Measurements from ENCODE around the gene FOXN3. TPM values are rescaled to one million over a fixed set of nuclear protein-coding genes. Genes with fewer than 3 reads are reported as not detected.

FOXN3 gene
- total RNA-seq, 1 experiment from 2014 or later = 8.8 TPM

- TF ChIP-seq, protein P1, sequence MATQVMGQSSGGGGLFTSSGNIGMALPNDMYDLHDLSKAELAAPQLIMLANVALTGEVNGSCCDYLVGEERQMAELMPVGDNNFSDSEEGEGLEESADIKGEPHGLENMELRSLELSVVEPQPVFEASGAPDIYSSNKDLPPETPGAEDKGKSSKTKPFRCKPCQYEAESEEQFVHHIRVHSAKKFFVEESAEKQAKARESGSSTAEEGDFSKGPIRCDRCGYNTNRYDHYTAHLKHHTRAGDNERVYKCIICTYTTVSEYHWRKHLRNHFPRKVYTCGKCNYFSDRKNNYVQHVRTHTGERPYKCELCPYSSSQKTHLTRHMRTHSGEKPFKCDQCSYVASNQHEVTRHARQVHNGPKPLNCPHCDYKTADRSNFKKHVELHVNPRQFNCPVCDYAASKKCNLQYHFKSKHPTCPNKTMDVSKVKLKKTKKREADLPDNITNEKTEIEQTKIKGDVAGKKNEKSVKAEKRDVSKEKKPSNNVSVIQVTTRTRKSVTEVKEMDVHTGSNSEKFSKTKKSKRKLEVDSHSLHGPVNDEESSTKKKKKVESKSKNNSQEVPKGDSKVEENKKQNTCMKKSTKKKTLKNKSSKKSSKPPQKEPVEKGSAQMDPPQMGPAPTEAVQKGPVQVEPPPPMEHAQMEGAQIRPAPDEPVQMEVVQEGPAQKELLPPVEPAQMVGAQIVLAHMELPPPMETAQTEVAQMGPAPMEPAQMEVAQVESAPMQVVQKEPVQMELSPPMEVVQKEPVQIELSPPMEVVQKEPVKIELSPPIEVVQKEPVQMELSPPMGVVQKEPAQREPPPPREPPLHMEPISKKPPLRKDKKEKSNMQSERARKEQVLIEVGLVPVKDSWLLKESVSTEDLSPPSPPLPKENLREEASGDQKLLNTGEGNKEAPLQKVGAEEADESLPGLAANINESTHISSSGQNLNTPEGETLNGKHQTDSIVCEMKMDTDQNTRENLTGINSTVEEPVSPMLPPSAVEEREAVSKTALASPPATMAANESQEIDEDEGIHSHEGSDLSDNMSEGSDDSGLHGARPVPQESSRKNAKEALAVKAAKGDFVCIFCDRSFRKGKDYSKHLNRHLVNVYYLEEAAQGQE (IDR thresholded peaks at IDR 0.05; ENCODE audit: insufficient read depth in 1 of 2, low read depth in 2 of 2, low read length in 1 of 2) = no peak
- TF ChIP-seq TCF7L2 (IDR thresholded peaks at IDR 0.05; ENCODE audit: low read depth, low read length) = no peak
- TF ChIP-seq, protein P2, sequence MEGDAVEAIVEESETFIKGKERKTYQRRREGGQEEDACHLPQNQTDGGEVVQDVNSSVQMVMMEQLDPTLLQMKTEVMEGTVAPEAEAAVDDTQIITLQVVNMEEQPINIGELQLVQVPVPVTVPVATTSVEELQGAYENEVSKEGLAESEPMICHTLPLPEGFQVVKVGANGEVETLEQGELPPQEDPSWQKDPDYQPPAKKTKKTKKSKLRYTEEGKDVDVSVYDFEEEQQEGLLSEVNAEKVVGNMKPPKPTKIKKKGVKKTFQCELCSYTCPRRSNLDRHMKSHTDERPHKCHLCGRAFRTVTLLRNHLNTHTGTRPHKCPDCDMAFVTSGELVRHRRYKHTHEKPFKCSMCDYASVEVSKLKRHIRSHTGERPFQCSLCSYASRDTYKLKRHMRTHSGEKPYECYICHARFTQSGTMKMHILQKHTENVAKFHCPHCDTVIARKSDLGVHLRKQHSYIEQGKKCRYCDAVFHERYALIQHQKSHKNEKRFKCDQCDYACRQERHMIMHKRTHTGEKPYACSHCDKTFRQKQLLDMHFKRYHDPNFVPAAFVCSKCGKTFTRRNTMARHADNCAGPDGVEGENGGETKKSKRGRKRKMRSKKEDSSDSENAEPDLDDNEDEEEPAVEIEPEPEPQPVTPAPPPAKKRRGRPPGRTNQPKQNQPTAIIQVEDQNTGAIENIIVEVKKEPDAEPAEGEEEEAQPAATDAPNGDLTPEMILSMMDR (IDR thresholded peaks at IDR 0.05) = no peak
- TF ChIP-seq SIN3A (IDR thresholded peaks at IDR 0.05; ENCODE audit: borderline replicate concordance, insufficient read depth, low read depth, low read length) = no peak
- TF ChIP-seq POLR2AphosphoS5 (IDR thresholded peaks at IDR 0.05; ENCODE audit: low read depth, low read length) = no peak
- ATAC-seq (no peak), DNase-seq (ENCODE audit: low read depth, low spot score) (no peak)
- H3K4me1 ChIP-seq (ENCODE audit: control insufficient read depth, insufficient read depth, low read length) = no peaks in the 10 kb centered on the region
- no peaks in the 10 kb centered on the region for H3K36me3 ChIP-seq (ENCODE audit: control insufficient read depth, insufficient read depth, low read length)
- H3K27ac ChIP-seq (ENCODE audit: low read length) = no peak overlapping the region
- BruUV-seq (replicated peaks) = no TSS peak
- H3K27me3 ChIP-seq (ENCODE audit: control insufficient read depth, insufficient read depth, low read length) = no peaks in the 10 kb centered on the region
- ChIA-PET POLR2A (no interaction called here), CTCF (no interaction called here)
- in situ Hi-C loops (cut with HindIII; ENCODE audit: low pct_unique_long_range_greater_than_20kb, low sequenced_read_pairs) = no loop called here
- no peak overlapping the region for H3K4me3 ChIP-seq (ENCODE audit: low read depth in 2 of 2, low read length in 2 of 2)
- no peaks in the 10 kb centered on the region for H3K9me3 ChIP-seq (ENCODE audit: control insufficient read depth, insufficient read depth, low read depth, low read length)
- intact Hi-C loops (cut with micrococcal nuclease; ENCODE audit: unreplicated experiment) = no loop called here
Measured at GRCh38 chr14:89369656-89370055, 47.4 kb downstream of the FOXN3 start.

DNA sequence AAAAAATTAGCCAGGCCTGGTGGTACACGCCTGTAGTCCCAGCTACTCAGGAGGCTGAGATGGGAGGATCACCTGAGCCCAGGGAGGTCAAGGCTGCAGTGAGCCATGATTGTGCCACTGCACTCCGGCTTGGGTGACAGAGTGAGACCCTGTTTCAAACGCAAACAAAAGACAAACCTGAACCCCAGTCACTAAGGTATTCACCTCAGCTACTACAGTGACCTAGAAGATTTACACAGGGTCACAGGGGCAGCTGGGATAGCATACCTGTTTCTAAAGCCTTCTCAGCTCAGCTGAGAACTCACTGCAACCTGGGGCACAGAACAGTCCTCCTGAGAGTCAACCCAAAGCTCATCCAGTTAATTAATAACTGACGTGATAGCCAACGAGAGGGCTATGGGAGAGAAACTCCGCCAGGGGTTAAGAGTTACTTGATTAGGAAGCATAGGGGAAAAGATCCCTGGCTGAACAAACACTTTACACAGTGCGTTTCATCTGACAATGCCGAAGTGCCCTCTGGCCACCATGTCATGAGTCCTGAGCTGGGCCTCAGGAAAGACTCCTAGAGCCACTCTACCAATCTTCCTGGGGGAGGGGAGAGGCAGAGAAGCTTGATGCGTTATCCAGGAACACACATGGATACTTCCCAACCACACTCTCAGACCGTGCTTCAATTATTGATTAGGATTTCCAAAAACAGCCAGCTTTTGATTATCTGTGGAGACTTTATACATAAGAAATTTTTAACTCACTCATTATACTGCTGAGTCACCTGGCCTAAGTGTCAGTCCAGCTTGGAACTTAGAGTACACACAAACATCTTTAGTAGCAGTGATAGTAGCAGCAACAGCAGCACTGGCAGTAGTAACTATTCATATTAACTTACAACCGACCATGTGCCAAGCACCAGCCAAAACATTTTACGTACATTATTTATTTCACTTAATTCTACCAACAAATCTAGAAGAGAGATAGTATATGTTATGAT is 48.2 kb downstream of the FOXN3 start:
- no TSS peak for BruUV-seq (replicated peaks)
- H3K36me3 ChIP-seq (ENCODE audit: control insufficient read depth, insufficient read depth, low read length) = no peaks in the 10 kb centered on the region
- intact Hi-C loops (cut with micrococcal nuclease; ENCODE audit: unreplicated experiment) = no loop called here
- no peak for TF ChIP-seq SIN3A (IDR thresholded peaks at IDR 0.05; ENCODE audit: borderline replicate concordance, insufficient read depth, low read depth, low read length)
- TF ChIP-seq, protein P1 (IDR thresholded peaks at IDR 0.05; ENCODE audit: insufficient read depth in 1 of 2, low read depth in 2 of 2, low read length in 1 of 2) = no peak
- no peak for TF ChIP-seq TCF7L2 (IDR thresholded peaks at IDR 0.05; ENCODE audit: low read depth, low read length)
- H3K27ac ChIP-seq (ENCODE audit: low read length) = no peak overlapping the region
- DNase-seq (ENCODE audit: low read depth, low spot score) = no peak
- no peaks in the 10 kb centered on the region for H3K9me3 ChIP-seq (ENCODE audit: control insufficient read depth, insufficient read depth, low read depth, low read length)
- POLR2A ChIA-PET = no interaction called here
- H3K4me1 ChIP-seq (ENCODE audit: control insufficient read depth, insufficient read depth, low read length) = no peaks in the 10 kb centered on the region
- no peak overlapping the region for H3K4me3 ChIP-seq (ENCODE audit: low read depth in 2 of 2, low read length in 2 of 2)
- ATAC-seq = no peak
- CTCF ChIA-PET = no interaction called here
- no peaks in the 10 kb centered on the region for H3K27me3 ChIP-seq (ENCODE audit: control insufficient read depth, insufficient read depth, low read length)
- in situ Hi-C loops (cut with HindIII; ENCODE audit: low pct_unique_long_range_greater_than_20kb, low sequenced_read_pairs) = no loop called here
